SW 1271 (cell line): ENCODE data around the gene ADARB2.
"Not testable (repeated sequence)": the region's sequence is repeated elsewhere in the genome, so short reads cannot be mapped to it uniquely, and the experiment has no call there.

Experiments used
- DNase-seq, 2 experiments: peaks; one replicate each; lab custom pipeline; 2025; lab: John Stamatoyannopoulos, UW

Gene ADARB2

DNA sequence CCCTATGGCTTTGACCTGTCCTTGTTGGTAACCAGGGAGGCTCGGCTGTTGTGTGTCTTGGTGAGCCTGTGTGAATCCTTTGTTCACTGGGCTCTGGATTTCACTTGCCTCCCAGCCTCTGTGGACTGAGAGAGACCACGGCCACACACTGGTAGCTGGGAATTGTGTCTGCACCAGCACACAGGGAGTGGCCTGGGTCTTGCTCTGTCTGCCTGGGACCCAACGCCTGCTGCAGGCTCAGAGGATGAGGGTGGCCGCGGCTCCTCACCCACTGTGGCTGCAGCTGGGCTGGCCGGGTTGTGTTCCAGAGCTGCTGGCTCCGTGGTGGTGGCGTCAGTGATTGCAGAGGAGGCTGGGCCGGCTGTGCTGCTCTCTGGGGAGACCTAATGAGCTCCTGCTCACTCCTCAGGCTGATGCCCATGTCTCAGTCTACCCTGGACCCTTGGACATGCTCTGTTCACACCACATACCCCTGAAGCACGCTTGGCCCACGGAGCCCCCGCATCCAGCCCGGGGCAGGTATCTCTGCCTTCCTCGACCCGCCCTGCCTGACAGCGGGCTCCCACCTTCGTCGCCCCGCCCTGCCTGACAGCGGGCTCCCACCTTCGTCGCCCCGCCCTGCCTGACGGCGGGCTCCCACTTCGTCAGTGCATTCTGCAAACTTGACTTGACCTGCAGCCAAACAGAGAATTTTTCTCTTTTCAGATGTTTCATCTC, 328.5 kb downstream of the ADARB2 start:
- no peak for DNase-seq

DNA sequence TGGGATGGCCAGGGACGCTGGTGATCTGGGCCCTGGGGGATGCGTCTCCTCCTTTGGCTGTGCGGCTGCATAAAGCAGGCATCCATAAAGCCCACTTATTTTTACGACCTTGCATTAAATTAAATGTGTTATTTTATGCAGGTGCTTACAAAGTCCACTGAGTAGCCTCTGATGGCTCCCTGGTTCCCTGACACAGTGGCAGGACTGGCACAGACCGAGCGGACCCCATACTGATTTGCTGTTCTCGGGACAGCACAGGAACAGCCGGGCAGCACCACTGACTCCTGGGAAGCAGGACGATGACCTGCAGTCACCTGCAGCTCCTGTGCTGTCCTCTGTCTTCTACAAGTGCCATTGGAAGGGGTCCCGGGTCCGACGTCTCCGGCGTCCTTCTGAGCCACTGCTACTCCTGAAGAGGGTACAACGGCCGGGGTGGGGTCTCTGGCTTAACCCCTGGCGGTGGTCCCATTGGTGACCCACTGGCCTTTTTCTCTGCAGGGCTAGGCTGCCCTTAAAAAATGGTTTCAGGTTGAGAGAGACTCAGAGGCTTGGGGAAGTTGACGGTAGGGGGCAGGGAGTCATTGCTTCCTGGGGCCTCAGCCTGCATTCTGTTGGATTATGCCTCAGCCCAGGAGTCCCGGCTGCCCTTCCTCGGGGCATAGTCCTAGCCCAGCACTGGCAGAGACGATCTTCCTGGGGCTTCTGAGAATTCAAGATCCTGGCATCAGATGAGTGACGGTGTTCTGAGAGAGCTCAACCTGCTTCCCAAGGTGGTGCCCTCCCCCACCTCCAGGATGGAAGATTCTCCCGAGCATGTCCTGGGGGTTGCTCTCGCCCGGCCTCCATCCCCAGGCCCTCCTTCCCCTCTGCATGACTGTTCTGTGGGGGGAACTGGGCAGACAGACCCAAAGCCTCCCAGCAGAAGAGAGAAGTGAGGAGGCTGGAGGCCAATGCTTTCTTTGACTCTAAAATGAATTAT, 330.1 kb downstream of the ADARB2 start:
- no peak for DNase-seq

DNA sequence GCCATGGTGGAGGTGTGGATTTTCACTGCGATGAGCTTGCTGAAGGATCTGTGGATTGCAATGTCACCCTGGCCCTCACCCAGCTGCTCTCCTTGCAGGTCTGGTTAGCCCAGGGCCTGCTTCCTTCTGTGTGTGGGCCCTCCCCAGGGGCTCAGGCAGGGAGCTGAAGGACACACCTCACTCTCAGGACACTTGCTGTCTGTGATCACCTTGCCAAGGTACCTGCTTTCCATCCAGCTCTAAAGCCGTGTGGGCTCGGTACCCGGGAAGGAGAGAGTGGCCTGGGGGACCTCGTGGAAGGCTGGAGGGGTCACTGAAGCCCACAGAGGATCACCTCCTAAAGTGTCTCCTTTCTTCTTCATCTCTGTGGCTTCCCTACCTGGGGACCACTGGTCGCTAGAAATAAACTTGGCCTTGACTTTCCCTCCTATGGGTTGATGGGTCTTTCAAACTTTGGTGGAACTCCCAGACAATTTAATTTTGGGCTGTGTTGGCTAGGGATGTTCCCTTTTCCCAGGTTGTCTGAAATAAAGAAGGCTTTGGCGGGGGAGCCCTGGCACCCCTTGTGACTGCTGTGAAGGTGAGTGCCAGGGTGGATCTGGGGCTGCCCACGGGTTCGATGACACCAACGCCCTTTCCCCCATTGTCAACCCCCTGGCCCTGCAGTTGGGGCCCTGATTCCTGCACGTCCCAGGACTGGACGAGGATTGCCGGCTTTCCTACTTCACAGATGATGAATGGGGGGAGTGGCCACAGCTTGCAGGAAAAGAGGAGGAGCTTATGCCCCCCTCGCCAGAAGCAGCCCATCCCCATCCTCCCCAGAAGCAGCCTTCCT, 331.0 kb downstream of the ADARB2 start:
- DNase-seq = no peak

DNA sequence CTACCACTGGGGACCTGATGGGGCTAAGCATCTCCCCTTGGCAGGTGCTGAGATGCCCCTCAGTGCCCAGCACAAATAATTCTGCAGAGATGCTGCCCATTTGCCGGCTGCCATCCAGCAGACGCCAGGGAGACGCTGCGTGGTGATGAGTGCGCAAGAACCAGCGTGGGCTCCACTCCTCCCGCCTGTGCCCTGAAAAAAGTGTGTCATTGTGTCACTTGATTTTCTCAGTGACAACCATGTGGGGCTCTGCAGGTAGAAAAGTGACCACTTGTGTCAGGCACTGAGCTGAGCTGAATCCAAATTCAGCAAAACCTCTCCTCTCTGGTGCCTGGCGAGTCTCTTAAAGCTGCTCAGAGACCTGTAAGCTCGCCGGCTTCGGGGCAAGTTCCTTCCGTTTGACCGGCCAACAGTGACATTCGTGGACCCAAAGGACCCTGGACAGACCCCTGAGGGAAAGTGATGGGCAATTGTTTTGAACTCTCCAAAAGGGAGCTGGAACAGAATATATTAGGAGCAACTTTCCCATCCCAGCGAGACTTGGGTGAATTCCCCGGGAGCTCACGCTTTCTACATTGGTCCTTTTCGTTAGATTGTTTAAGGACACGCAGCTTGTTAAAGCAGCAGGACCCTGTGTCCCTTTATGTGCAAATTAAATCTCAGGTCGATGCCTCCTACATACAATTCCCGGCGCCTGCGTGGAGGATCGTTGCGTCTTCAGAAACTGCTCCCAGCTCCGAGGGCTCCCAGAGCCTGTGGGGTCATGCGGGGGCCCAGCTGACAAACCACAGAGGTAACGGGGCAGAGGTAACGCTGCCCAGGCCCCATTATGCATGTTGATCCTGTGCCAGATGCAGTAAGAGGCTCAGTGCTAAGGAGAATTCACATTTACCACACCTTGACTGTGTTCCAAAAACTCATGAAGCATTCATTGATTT, 332.7 kb downstream of the ADARB2 start:
- DNase-seq = no peak

DNA sequence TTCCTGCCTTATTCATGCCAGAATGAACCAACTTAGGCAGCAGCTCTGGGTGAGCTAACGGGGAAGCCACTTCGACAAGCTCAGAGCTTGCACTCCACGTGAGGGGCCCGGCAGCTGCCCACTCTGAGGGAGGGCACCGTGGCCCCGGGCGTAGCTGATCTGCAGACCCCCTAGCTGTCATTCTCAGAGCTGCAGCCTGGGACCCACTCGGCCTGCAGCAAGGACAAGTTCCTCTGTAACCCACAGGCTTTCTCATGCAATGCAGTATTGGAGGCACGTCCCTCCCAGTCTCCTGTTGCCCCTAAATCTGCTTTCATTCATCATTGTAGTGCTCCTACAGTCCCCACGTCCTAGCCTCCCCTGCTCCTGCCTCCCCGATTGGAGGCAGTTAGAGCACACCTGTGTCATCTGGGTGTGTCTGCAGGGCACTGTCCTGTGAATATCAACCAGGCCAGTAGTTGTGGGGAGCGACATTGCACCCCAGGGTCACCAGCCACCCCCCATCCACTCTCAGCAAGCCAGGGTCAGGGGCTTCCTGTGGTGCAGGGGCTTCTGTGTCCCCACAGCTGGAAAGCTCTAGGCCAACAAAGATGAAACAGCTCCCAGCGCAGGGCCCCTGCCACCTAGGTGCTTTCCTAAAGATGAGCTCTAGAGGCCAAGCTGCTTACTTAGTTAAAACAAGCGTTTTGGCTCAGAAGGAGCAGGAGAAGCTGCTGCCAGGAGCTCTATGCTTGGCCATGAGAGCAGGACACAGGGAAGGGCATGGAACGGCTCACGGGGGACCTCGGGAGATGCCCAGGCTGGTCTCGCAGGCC, 333.6 kb downstream of the ADARB2 start:
- DNase-seq = no peak

DNA sequence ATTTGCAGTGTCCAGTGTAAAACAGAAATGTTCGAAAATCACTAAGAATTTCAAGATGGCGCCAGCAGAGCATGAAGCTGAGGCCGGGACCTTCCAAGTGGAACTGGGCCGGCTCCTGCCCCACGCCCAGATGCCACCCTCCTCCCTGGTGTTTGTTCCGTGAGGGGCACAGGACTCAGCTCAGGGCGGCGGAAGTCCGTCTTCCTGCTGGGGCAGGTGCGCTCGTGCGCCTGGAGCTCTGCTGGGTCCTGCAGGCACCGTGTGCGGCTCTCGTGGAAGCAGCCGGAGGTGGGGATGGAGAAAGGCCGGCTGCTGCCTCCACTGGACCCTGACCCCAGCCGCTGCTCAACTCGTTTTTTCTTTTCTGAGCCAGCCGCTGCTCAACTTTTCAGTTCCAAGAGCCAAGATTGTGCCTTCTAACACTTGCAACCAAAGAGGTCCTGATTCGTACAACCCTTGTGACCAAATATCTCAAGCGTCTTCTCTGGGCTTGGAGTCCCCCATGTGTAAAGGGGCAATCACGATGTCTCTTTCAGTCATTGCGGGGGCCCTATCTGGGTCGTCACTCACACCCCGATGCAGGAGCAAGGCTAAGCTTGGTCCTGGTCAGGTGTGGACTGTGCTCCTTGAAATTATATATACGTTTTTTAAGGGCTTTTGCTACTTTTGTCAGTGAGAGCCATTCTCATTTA, 334.4 kb downstream of the ADARB2 start:
- DNase-seq = no peak

DNA sequence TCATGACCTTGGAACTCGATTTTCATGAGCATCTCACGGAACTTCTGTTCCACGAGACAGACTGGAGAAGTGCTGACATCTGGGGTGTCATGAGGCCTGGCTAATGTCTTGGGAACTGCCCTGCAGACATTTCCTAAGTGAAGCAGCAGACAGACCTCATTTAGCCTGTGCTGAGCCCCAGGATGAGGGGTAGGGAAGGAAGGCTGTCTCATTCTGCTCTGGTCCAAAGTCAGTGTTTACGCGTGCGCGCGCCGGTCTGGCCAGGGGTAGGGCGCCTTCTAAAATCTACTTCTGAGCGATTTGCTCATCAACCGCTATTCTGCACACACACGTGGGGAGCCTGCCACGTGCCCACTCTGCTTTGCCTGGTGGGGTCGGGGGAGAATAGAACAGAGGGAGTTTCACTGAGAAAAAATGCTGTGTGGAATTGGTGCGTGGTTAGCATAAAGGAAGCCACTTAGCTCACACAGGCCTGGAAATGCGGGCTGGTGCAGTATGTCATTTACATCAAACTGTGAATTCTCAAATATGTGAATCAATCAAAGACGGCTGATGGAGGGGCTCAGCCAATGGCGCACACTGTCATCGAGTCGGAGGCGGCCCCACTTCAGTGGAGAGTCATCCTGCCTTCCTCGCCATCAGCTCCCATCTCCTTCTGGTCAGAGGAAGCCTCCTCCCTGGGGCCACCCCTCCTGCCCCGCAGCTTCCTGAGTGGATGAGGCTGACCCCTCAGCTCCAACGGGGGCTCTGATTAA, 335.1 kb downstream of the ADARB2 start:
- no peak for DNase-seq

DNA sequence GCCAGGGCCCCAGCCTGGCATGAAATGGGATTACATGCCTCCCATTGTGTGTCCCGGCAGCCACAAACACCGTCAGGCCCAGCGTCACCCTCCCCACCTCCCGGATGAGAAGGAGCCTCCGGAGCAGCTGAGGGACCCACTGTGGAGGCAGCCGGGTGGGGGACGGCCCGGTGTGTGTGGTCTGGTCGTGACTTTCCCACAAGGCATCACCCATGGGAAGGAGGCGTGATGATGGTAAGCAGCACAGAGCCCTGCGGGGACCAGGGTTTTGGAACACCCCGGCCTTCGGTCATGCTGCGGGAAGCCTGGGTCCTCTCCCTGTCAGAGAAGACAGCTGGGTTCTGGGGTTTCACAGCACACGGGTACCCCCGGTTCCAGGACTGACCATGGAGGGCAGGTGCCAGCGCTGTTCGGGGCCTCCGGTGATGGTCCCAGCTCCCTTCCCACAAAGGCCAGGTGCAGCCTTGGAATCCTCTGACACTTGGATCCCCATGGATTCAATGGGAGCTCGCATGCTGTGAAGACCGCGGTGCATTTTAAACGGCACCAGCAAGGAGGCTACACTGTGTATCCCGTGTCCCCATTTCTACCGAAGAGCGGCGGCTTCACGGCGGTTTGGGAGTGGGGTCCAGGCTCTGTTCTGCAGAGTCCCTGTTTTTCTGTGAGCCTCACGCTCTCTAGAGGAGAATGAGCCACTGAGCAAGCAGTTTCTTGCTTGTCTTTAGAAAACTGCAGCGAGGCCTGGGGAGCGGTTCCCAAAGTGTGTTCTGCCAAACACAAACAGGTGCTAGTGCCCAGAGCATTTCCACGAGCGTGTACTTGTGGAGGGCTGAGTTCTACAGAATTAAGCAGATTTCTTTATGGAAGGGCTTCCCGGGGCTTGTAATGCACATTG, 336.0 kb downstream of the ADARB2 start:
- DNase-seq = no peak

DNA sequence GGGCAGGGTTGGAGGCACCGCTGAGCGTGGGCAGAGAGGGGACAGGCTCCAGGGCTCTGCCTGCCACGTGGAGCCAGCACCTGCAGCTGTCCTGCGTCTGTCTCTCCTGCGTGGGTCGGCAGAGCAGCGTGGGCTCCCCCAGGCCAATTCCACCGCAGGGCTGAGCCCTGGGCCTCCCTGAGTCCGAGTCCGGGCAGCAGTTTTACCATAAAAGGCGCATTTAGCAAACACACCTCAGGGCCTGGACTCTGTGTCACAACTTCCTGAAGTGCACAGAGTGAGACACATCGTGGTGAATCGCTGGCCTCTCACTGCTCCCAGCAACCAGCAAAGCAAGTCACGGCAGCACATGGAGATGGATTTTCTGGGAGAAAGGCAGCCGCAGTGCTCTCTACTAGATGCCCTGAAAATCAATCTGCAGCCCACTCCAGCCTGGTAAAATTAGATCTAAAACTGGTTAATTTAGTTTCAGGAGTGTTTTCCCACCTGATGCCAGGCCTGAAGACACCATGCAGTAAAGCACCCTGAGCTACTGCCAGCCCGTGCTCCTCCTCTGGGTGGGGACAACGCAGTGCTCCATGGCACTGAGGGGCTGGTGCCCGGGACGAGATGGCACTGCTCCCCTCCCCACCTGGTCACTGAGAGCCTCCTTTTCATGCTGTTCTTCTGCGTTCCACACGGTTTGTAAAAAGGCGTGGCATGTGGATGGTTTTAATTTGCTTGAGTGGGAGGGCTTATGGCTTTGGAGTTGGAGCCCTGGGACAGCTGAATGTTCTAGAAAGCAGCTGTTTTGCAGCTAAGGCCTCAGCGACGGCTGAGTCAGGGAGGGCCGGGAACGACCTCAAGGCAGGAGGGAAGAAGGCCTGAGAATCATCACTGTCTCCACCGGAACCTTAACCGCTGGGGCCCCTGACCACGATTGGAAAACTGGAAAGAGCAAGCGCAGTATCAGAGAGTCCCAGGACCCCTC, 336.9 kb downstream of the ADARB2 start:
- DNase-seq = no peak

DNA sequence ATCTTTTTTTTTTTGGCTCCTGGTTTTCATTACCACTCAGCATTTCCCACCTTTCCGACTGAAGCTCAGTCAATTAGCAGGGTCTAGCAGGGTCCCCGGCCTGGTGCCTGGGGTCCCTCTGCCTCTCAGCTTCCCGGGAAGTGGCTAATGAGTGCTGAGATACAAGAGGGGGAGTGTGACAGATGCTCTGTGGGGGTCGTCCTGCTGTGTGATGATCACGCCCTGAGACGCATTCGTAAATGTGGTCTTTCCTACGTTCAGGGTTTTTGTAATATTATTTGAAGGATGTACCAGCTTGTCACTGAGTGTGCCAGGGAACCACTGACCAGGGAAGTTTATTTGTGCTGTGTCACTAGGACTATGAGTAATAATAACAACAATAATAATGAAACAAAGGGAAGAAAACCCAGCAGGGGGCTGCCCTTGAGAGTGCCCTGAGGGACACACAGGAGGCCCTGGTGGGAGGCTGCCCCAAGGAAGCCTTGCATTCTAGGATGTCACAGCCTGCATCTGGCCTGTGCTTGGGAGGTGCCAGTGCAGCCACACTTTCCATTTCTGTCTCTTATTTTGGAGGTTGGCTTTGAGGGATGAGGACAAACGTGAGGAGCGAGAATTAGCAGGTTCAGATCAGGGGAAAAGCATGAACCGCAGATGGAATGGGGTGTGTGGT, 337.8 kb downstream of the ADARB2 start:
- no peak for DNase-seq

DNA sequence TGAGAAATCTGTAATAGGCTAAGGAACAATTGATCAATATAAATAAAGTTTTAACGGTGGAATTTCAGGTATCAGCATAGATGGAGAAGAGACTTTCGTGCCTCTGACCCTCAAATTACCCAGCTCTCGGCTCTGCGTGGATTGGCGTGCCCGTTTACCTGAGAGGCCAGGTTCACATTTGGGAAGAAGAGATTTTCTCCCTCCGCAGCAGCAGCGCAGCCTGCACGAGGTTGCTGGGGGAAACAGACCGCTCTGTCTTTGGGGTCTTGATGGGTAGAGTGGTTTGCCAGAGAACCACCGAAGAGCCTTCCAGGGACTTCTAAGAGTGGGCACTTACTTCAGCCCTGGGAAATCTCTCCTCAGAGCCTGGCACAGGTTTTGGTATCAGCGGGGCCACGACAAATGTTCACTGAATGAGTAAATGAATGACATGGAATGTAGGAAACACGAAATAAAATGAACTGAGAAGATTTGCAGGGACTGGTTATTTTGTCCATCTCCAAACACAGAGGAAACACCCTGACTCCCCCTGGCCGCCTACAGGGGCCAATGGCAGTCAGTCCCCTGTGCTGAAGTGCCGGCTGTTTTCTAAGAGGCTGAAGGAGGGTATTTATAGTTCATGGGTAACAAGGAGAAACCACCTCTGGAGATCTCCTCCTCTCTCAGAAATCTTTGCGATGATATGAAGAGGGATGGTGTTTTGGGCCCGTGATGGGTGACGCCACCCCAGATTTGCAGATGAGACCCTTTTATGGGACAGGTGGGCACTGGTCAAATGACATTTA, 338.5 kb downstream of the ADARB2 start:
- DNase-seq = no peak

DNA sequence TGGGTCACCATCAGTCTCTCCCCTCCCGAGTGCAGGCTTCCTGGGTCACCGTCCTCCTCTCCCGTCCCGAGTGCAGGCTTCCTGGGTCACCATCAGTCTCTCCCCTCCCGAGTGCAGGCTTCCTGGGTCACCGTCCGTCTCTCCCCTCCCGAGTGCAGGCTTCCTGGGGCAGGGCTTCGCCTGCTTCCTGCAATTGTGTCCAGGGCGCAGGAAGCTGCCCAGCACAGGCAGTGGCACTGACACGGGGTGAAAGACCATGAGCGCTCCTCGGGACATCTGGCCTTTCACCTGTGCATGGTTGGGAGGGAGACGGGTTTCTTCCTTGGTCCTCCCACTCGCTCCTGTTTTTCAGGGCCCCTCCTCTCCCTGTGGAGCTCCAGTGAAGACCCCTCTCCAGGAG, 339.2 kb downstream of the ADARB2 start:
- not testable (repeated sequence) for DNase-seq

DNA sequence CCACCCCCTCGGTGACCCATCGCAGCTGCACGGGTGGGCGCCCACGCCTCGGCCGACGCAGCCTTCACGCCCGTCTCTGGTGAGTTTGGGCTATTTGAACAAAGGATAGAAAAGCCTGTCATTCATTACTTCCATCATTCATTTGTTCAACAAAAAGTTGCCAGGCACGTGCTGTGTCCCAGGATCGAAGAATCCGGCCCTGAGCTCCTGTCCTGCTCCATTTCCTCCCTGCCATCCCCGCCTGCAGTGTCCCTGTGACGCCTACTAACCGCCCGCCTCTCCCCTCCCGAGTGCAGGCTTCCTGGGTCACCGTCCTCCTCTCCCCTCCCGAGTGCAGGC, 341.1 kb downstream of the ADARB2 start:
- no peak for DNase-seq

DNA sequence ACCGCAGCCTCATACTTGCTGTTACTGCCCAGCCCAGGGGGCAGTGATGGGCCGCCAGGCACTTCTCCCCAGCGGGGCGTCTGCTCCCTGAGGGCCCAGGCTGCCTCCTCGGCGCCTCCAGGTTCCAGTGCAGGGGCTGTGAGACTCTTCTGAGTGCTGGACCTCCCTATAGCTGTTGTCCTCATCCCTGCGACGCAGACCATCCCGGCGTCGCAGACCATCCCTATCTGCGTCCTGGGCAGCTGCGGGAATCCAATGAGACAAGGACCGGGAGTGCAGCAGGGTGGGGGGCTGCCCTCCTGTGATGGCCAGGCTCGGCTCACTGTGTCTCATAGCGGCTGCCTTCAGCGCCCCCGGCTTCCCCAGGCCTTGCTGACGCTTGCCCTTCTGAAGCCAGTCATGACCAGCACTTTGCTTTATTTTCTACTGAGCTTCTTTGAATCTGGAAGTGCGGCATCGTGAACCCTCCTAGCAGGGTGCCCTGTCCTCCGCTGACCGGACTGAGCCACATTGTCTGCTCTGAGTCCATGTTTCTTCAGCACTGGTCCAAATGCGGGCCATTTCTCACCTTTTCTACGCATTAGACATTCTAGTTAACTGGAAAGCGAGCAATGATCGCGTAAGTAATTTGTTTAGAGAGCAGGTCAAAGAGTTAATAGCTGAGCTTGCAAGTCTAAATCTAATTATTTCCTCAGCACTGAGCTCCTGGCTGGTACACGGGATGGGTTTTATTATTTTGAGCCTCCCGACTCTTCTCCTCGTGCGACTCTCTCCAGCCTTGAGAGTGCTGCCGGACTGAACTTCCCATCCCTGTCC, 341.6 kb downstream of the ADARB2 start:
- no peak for DNase-seq
